ENCODE data around the gene GPR132. TPM values are rescaled to one million over a fixed set of nuclear protein-coding genes. Genes with fewer than 3 reads are reported as not detected.

GPR132 gene
- total and polyA plus RNA-seq, 10 donors: 5.0 to 33.7 (median 21.5) TPM

DNA sequence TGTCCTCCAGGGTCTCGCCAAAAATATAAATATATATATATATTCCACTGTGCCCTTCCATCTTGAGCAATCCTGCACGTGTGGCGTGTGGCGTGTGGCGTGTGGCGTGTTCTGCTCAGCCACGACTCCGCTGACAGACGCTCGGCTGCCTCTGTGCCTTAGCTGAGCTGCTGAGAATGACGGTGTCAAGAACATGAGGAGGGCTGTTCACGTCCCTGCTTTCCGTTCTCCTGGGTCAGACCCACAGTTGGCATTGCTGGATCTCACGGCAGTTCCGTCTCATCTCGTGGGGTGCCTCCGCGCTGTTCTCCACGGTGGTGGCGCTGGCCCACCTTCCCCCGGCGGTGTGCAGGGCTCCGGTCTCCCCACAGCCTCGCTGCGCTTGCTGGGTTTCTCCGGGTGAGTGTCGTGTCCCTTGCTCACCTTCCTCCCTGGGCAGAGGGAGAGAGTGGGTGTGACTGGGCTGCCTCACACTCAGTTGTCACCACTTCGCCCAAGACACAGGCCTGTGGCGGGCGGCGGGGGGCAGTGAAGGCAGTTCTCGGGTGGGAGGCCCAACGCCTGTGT lies 9.4 kb downstream of the GPR132 start:
- DNase-seq: no peak
- Histone ChIP-seq H3K4me3 (no peak overlapping the region), H3K27me3 (replicated peaks in 1 of 7) (no peaks in the 10 kb centered on the region), H3K4me1 (peaks cover 19 to 40% (median 24%) of the 10 kb centered on the region in 6 donors), H3K36me3 (peaks cover 0 to 80% (median 51%) of the 10 kb centered on the region in 6 donors), H3K9me3 (no peaks in the 10 kb centered on the region), H3K27ac (no peak overlapping the region)
- WGBS, 5 donors: 81 to 92% (median 89%) methylated on average over 33 of the region's 33 CpGs
- intact Hi-C loops (cut with DNase I; ENCODE audit: low total_unique reads): no loop called here
- TF ChIP-seq POLR2AphosphoS5 (IDR thresholded peaks at IDR 0.05): peak in 1 of 3 donors; percentile 22
- TF ChIP-seq, protein P1, sequence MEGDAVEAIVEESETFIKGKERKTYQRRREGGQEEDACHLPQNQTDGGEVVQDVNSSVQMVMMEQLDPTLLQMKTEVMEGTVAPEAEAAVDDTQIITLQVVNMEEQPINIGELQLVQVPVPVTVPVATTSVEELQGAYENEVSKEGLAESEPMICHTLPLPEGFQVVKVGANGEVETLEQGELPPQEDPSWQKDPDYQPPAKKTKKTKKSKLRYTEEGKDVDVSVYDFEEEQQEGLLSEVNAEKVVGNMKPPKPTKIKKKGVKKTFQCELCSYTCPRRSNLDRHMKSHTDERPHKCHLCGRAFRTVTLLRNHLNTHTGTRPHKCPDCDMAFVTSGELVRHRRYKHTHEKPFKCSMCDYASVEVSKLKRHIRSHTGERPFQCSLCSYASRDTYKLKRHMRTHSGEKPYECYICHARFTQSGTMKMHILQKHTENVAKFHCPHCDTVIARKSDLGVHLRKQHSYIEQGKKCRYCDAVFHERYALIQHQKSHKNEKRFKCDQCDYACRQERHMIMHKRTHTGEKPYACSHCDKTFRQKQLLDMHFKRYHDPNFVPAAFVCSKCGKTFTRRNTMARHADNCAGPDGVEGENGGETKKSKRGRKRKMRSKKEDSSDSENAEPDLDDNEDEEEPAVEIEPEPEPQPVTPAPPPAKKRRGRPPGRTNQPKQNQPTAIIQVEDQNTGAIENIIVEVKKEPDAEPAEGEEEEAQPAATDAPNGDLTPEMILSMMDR (IDR thresholded peaks at IDR 0.05 in 8 of 11, conservative IDR thresholded peaks at IDR 0.05 in 3 of 11): no peak
- no peak for TF ChIP-seq POLR2A (IDR thresholded peaks at IDR 0.05)

DNA sequence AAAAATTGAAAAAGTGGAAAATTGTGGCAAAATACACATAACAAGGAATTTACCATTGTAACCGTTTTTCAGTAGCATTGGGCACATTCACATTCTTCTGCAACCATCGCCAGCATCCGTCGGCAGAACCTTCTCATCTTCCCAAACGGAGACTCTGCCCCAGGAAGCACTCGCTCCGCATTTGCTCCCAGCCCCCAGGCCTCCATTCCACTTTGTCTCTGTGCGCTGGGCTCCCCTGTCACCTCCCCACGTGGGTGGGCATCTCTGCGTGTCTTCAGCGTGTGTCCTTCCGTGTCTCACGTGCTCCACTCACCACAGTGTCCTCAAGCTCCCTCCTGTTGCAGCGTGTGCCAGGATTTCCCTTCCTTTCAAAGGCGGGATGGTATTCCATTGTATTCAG lies 9.9 kb downstream of the GPR132 start:
- 85 to 93% (median 87%) methylated on average over 15 of the region's 15 CpGs for WGBS, 5 donors
- TF ChIP-seq POLR2AphosphoS5 (IDR thresholded peaks at IDR 0.05) (no peak), POLR2A (IDR thresholded peaks at IDR 0.05) (no peak)
- TF ChIP-seq, protein P1 (IDR thresholded peaks at IDR 0.05 in 8 of 11, conservative IDR thresholded peaks at IDR 0.05 in 3 of 11): no peak
- Histone ChIP-seq H3K36me3 (peaks cover 0 to 85% (median 55%) of the 10 kb centered on the region in 6 donors), H3K27ac (no peak overlapping the region), H3K4me1 (peaks cover 14 to 40% (median 20%) of the 10 kb centered on the region in 6 donors), H3K9me3 (no peaks in the 10 kb centered on the region), H3K4me3 (no peak overlapping the region), H3K27me3 (replicated peaks in 1 of 7) (no peaks in the 10 kb centered on the region)
- peak; percentile 69 for DNase-seq
- intact Hi-C loops (cut with DNase I; ENCODE audit: low total_unique reads): no loop called here

DNA sequence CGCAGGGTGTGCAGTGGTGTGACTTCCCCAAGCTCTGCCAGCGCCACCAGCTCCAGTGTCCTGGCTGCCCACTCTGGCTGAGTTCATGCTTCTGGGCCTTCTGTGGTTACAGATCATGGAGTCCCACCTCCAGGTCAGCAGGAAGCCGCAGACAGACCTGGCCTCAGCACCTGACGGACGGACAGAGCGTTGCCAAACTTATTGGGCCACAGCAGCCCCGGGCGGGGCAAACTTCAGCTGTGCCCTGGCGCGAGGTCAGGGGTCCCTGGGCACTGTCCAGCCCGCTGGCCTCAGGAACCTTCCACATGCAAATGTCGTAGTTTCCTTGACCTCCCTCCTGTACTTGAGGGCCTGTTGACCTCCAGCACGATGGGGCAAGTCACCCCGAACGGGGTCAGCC lies 11.2 kb downstream of the GPR132 start:
- intact Hi-C loops (cut with DNase I; ENCODE audit: low total_unique reads): no loop called here
- WGBS, 5 donors: 83 to 92% (median 89%) methylated on average over 15 of the region's 15 CpGs
- Histone ChIP-seq H3K36me3 (peaks cover 0 to 97% (median 64%) of the 10 kb centered on the region in 6 donors), H3K4me1 (peaks cover under 1 to 30% (median 6%) of the 10 kb centered on the region in 6 donors), H3K4me3 (no peak overlapping the region), H3K27ac (no peak overlapping the region), H3K27me3 (replicated peaks in 1 of 7) (no peaks in the 10 kb centered on the region), H3K9me3 (no peaks in the 10 kb centered on the region)
- TF ChIP-seq POLR2A (IDR thresholded peaks at IDR 0.05) (no peak), POLR2AphosphoS5 (IDR thresholded peaks at IDR 0.05) (peak in 1 of 3 donors; percentile 28)
- TF ChIP-seq, protein P1 (IDR thresholded peaks at IDR 0.05 in 8 of 11, conservative IDR thresholded peaks at IDR 0.05 in 3 of 11): no peak
- peak; percentile 48 for DNase-seq

DNA sequence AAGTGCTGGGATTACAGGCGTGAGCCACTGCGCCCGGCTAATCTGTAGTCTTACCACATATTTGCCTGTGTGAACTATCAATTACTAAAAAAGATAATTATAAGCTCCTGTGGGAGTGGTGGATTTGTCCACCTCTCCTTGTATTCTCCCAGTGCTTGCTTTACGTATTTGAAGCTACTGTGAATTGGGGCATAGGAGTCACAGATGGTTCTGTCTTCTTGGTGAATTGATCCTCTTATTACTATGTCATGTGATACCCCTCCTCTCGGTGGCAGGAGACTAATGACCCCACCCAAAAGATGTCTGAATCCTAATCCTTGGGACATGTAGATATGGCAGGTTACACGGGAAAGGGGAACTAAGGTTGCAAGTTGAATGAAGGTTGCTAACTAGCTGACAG lies 11.8 kb downstream of the GPR132 start:
- Histone ChIP-seq H3K27ac (no peak overlapping the region), H3K9me3 (no peaks in the 10 kb centered on the region), H3K36me3 (peaks cover 0 to 97% (median 67%) of the 10 kb centered on the region in 6 donors), H3K27me3 (replicated peaks in 1 of 7) (no peaks in the 10 kb centered on the region), H3K4me3 (no peak overlapping the region), H3K4me1 (peaks cover 0 to 24% (median 2%) of the 10 kb centered on the region in 6 donors)
- WGBS, 5 donors: 78 to 87% (median 82%) methylated on average over 6 of the region's 6 CpGs
- no peak for DNase-seq
- intact Hi-C loops (cut with DNase I; ENCODE audit: low total_unique reads): no loop called here
- no peak for TF ChIP-seq POLR2A (IDR thresholded peaks at IDR 0.05)
- no peak for TF ChIP-seq POLR2AphosphoS5 (IDR thresholded peaks at IDR 0.05)
- TF ChIP-seq, protein P1 (IDR thresholded peaks at IDR 0.05 in 8 of 11, conservative IDR thresholded peaks at IDR 0.05 in 3 of 11): no peak
